T1000 (cell line): ENCODE data around the gene SPDYE4.

Experiments
- DNase-seq: peaks from one replicate; lab custom pipeline; 2025; ENCODE audit warnings: mixed read lengths; lab: John Stamatoyannopoulos, UW

SPDYE4 gene

DNA sequence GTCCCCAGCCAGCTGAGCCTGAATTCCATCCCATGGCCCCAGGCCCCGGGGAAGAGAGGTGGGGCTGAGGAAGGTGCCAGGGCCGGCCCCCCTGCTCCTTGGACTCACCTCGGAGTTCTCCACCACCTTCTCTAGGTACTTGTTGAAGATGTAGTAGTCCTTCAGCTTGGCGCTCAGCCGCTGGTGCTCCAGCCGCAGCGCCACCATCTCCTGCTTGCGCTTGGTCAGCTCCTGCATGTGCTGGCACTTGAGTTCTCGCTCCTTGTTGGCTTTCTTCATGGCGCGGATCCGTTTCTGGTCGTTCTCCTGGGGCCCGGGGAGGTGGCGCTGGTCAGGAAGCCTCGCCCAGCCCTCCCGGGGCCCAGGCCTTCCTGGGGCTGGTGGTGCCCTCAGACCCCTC lies 17.0 kb downstream of the SPDYE4 start:
- DNase-seq: no peak

DNA sequence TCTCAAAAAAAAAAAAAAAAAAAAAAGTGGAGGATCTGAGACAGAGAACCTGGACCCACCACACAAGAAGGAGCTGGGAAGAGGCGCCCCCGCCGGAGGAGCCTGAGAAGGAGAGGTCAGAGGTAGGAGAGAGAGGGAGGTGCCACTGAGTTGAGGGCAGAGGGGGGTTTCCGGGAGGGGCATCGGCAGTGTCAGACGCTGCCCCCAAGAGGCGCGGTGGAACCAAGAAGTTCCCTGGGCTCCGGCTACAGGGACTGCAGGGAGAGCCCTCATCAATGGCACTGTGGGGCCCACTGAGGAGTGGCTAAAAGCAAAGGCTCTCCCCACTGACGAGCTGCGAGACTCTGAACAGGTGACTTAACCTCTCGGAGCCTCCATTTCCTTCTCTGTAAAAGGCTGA lies 17.9 kb downstream of the SPDYE4 start:
- DNase-seq: no peak

GRCh38 chr17:8739097-8739496 lies 19.2 kb downstream of the SPDYE4 start:
- DNase-seq: no peak

DNA sequence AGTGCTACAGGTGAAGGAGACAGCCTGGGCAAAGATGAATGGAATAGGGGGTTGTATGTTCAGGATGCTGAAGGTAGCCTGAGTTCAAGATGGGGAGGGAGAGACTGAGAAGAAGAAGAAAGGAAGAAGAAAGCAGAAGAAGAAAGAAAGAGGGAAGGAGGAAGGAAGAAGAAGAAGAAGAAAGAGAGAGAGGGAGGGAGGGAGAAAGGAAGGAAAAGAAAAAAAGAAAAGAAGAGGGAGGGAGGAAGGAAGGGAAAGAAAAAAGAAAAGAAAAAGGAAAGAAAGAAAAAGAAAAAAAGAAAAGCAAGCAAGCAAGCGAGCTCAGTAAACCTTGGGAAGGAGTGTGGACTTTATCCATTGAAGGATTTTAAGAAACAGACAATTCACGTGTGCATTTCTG lies 21.6 kb downstream of the SPDYE4 start:
- DNase-seq: no peak

GRCh38 chr17:8736362-8736761 lies 22.0 kb downstream of the SPDYE4 start:
- DNase-seq: no peak

DNA sequence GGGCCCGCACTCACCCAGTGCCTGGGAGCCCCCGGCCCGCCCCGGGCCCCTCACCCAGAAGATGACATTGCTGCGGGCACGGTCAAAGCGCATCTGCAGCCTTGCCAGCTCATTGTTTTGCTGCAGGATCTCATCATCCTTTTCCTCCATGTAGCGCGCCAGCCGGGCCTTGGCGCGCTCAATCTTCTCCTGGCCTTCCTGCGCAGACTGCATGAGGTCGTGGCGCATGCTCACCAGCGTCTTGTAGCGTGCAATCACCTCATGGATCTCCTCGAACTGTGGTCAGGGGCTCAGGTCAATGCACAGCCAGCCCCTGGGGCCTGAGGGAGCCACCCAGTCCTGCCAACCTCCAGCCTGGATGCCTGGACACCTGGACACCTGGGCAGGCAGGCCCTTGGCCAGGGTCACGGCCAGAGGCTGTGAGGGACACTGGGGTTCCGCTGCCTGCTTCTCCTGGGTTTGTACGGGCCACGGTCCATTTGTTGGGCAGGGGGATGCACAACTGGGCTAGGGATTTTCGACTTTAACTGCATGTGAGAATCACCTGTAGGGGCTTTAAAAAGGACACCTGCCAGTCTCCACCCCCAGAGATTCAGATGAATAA lies 22.9 kb downstream of the SPDYE4 start:
- DNase-seq: no peak

DNA sequence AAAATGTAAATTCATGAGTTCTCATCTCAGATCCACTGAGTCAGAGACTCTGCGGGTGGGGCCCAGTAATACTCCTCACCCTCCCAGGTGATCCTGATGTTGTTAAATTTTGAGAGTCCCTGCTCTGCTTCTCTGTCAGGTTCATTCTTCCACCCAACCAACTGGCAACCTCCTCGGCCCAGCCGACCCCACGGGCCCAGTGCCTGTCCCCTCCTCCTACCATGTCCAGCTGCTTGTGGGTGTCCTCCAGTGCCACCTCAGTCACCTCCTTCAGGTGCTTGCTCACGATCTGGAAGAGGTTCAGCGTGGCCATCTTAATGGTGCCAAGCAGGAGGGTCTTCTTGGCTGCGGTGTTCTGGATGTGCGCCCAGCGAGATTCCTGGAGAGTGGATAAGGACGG lies 23.5 kb downstream of the SPDYE4 start:
- DNase-seq: no peak

GRCh38 chr17:8732406-8733085 lies 25.8 kb downstream of the SPDYE4 start:
- no peak for DNase-seq

- DNase-seq: no peak
Measured at GRCh38 chr17:8729860-8730259, 28.5 kb downstream of the SPDYE4 start.

- DNase-seq: no peak
Measured at GRCh38 chr17:8729421-8729820, 28.9 kb downstream of the SPDYE4 start.

GRCh38 chr17:8728971-8729370 lies 29.4 kb downstream of the SPDYE4 start:
- DNase-seq: no peak

DNA sequence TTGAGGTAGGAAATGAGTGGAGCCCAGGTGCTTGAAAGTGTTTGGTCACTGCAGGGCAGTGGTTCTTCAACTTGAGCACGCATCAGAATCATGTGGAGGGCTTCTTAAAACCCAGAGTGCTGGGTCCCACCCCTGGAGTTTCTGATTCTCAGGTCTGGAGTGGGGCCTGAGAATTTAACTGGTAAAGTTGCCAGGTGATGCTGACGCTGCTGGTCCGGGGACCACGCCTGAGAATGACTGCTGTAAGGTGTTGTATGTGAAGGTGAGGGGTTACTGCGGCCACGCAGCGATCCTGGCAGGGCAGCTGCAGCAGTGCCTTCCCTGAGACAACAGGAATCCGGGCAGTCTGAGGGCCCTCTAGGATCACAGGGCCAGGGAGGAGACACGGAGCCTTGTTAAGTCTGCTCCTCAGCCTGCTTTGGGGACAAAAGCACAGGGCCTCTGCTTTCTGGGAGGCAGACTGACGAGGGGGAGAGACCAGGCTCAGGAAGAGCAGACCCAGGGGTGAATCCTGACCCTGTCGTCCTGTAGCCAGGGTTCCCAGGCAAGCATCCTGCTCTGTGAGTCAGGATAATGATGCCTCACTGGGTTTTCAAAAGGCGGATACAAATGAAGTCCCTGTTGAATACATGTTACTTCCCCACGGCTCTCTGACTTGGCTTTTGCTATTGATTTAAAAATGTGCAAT lies 30.0 kb downstream of the SPDYE4 start:
- DNase-seq: no peak

GRCh38 chr17:8726941-8727555 lies 31.3 kb downstream of the SPDYE4 start:
- no peak for DNase-seq

DNA sequence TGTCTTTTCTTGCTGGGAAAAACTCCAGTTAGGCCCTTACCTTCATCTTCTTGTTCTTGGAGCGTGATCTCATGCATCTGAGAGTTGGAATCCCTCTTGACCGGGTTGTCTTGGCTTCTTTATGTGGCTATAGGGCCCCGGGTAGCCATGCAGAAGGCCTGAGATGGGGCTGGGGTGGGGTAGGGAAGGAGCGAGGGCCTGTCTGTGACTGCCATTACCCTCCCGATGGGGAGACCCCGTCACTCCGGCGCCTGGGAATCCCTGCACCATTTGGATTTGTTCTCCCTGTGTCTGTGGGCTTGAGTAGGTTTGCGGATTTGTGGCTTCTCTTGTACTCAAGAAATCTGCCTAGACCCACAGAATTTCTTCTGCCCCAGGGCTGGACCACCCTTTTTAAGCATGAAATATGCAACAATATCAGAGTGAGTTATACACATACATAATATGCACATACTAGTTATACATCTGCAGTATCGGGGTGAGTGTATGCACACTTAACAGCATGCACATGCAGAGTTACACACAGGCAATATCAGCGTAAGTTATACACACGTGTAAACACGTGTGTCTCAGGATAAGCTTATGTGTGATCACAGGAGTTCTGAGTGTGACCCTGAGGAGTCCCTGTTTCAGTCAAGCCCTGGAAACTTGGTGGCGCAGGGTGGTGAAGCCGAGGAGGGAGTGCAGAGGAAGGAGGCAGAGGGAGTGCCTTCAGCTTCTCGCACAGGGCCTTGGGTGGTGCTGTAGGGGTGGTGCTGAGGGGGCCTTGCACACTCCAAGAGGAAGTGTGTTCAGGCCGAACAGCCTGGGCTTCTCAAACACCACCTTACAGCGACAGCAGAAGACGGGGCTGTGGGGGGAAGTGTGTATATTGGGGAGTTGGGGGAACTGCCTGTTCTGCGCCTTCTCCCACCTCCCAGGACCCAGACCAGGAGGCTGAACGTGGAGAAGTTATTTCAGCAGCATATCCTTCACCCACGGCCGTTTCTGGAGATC lies 32.2 kb downstream of the SPDYE4 start:
- DNase-seq: no peak

DNA sequence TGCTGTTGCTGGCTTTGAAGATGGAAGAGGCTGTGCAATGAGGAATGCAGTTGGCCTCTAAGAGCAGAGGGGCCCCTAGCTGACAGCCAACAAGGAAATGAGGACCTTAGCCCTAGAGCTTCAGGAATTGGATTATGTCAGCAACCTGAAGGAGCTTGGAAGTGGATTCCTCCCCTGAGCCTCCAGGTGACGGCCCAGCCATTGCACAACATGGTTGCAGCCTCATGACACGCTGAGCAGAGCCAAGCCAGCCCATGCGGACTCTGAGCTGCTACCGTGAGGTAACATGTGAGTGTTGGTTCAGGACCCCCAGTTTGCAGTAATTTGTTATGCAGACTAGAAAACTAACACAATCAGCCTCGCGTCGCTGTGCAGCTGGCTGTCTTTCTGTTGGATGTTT lies 33.9 kb downstream of the SPDYE4 start:
- no peak for DNase-seq

GRCh38 chr17:8720596-8720995 lies 37.8 kb downstream of the SPDYE4 start:
- DNase-seq: no peak

GRCh38 chr17:8719291-8720246 lies 38.8 kb downstream of the SPDYE4 start:
- no peak for DNase-seq

GRCh38 chr17:8718001-8718563 lies 40.3 kb downstream of the SPDYE4 start:
- DNase-seq: no peak

DNA sequence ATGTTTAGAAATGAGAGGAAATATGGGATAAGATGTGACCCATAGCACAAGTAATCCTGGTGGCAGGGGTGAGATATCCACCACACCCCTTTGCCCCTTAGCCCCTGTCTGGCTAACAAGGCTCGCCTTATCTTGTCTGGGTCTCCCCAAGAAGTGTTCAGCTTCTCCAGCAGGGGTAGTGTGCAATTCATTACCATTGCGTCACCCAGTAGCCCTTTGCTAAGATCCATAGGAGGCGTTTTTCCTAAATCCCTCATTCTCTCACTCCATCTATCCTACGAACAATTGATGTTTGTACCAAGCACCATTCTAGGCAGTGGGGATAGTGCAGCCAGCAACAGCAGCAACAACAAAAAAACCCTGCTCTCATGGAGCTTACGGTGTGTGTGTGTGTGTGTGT lies 44.5 kb downstream of the SPDYE4 start:
- no peak for DNase-seq

GRCh38 chr17:8713315-8713714 lies 45.0 kb downstream of the SPDYE4 start:
- DNase-seq: no peak
